A549 (cell line): Measurements from ENCODE around the gene ATP2C2. TPM values are rescaled to one million over a fixed set of nuclear protein-coding genes. Genes with fewer than 3 reads are reported as not detected.

ENCODE experiments used
- ATAC-seq, 2 experiments: fragments of 200-7000 bp in 1 of 2; fragments of >200 bp in 1 of 2; cut with Nextera tagmentation in 1 of 2; cut with Tn5 transposase in 1 of 2; 3 replicates each; pipeline versions ENCODE4 v1.8.0 to v1.9.1; 2018 to 2020; ENCODE audit warnings: mild to moderate bottlenecking in 1 of 2, moderate library complexity in 1 of 2
- CTCF ChIA-PET: fragments of 300-600 bp; sonication (Branson Sonifier 250); formaldehyde crosslinking; extraction: SDS; loops from one replicate; lab custom pipeline; 2021; ENCODE audit warnings: antibody characterized with exemption, inconsistent platforms; lab: Yijun Ruan, JAX
- POLR2A ChIA-PET: fragments of 350-600 bp; formaldehyde crosslinking; extraction: SDS; loops from one replicate; lab custom pipeline; 2021; ENCODE audit warnings: antibody characterized with exemption, inconsistent platforms; lab: Yijun Ruan, JAX
- DNase-seq, 2 experiments: peaks; one replicate each; pipeline versions ENCODE4 v3.0.0 to v3.0.0-alpha.2; 2011 to 2016; ENCODE audit warnings: low read depth in 1 of 2, low spot score in 1 of 2
- FAIRE-seq: peaks from 2 replicates; lab custom pipeline; 2011; peaks lifted over from hg19 to GRCh38; lab: Jason Lieb, UNC
- H3K27ac ChIP-seq, 2 experiments: fragments of >200 bp; sonication (Bioruptor Twin); formaldehyde crosslinking; 3 replicates each; pipeline ENCODE4 v1.5.1; 2016 to 2017
- H3K4me1 ChIP-seq: fragments of >200 bp; sonication (Bioruptor Twin); formaldehyde crosslinking; 3 replicates; pipeline ENCODE4 v1.6.1; 2016
- H3K4me2 ChIP-seq: fragments of >200 bp; sonication (Bioruptor Twin); formaldehyde crosslinking; 3 replicates; pipeline ENCODE4 v1.6.1; 2016
- H3K4me3 ChIP-seq: fragments of >200 bp; sonication (Bioruptor Twin); formaldehyde crosslinking; 3 replicates; pipeline ENCODE4 v1.5.1; 2016
- H3K9me3 ChIP-seq: fragments of >200 bp; sonication (Bioruptor Twin); formaldehyde crosslinking; 3 replicates; pipeline ENCODE4 v1.6.1; 2016
- CBX2 ChIP-seq: fragments of 200-600 bp; sonication (generic); IDR thresholded peaks from 2 replicates; pipeline ENCODE4 v1.6.1; 2016; ENCODE audit warnings: low read depth, mild to moderate bottlenecking, borderline replicate concordance
- CHD4 ChIP-seq: fragments of 200-600 bp; sonication (generic); IDR thresholded peaks from 2 replicates; pipeline ENCODE4 v1.6.1; 2016; ENCODE audit warnings: antibody characterized with exemption, mild to moderate bottlenecking, borderline replicate concordance
- FOSL2 ChIP-seq, 2 experiments: fragments of 450-650 bp in 1 of 2; fragments of >200 bp in 1 of 2; sonication (Bioruptor Twin) in 1 of 2; formaldehyde crosslinking; IDR thresholded peaks; 2 replicates each; pipeline versions ENCODE4 v1.5.0 to v1.6.1; 2016 to 2020; ENCODE audit warnings: mild to moderate bottlenecking in 1 of 2, moderate library complexity in 1 of 2
- HEYL ChIP-seq: fragments of 250-450 bp; sonication (Bioruptor Pico); IDR thresholded peaks from 2 replicates; pipeline ENCODE4 v1.8.0; 2021; ENCODE audit warnings: mild to moderate bottlenecking, moderate library complexity
- HOXA7 ChIP-seq: fragments of 250-450 bp; sonication (Bioruptor Pico); IDR thresholded peaks from 2 replicates; pipeline ENCODE4 v1.5.0; 2020; ENCODE audit warnings: mild to moderate bottlenecking, moderate library complexity
- HOXB13 ChIP-seq: fragments of 250-450 bp; sonication (Bioruptor Pico); IDR thresholded peaks from 2 replicates; pipeline ENCODE4 v1.5.0; 2020; ENCODE audit warnings: low read depth, mild to moderate bottlenecking, moderate library complexity
- HOXB5 ChIP-seq: fragments of 250-450 bp; sonication (Bioruptor Pico); IDR thresholded peaks from 2 replicates; pipeline ENCODE4 v1.5.0; 2020; ENCODE audit warnings: mild to moderate bottlenecking, moderate library complexity
- JUN ChIP-seq, 2 experiments: fragments of >200 bp; sonication (Bioruptor Twin); formaldehyde crosslinking; IDR thresholded peaks; 2 replicates in 1 of 2; 3 replicates in 1 of 2; pipeline ENCODE4 v1.6.1; 2016 to 2017
- JUNB ChIP-seq: fragments of >200 bp; sonication (Bioruptor Twin); formaldehyde crosslinking; IDR thresholded peaks from 2 replicates; pipeline ENCODE4 v1.6.1; 2016
- MAFK ChIP-seq: fragments of 450-650 bp; IDR thresholded peaks from 2 replicates; pipeline ENCODE4 v1.6.1; 2014; ENCODE audit not compliant: partially characterized antibody
- POLR2AphosphoS2 ChIP-seq: conservative IDR thresholded peaks from 2 replicates; pipeline ENCODE4 v1.6.1; 2012; ENCODE audit warnings: low read length, improper control_type of control experiment, inconsistent platforms
- RAD21 ChIP-seq, 2 experiments: fragments of >200 bp in 1 of 2; sonication (Bioruptor Twin) in 1 of 2; formaldehyde crosslinking in 1 of 2; IDR thresholded peaks in 1 of 2; conservative IDR thresholded peaks in 1 of 2; 2 replicates in 1 of 2; 3 replicates in 1 of 2; pipeline ENCODE4 v1.6.1; 2012 to 2018; ENCODE audit warnings: inconsistent platforms in 1 of 2
- TFCP2L1 ChIP-seq: fragments of 250-450 bp; sonication (Bioruptor Pico); IDR thresholded peaks from 2 replicates; pipeline ENCODE4 v1.5.0; 2021; ENCODE audit warnings: mild to moderate bottlenecking
- WGBS: methylation state at CpG from one replicate; pipeline ENCODE4 v1.1.6; 2017; ENCODE audit errors: missing lambda C conversion rate; 5-methylcytosine and 5-hydroxymethylcytosine counted together
- polyA plus RNA-seq, 4 experiments: library from polyadenylated mRNA; depleted of rRNA in 3 of 4; stranded (reverse); fragments of >200 nt; fragmentation: RNase III in 1 of 4; extraction: RNeasy Plus Mini Kit Qiagen cat#74134 plus additional on column Dnase treatment in 1 of 4; gene quantifications; 2 replicates in 3 of 4; 3 replicates in 1 of 4; pipeline ENCODE4 v1.2.3, GENCODE V29; 2011 to 2017
- TF ChIP-seq, protein P1 (sequence below): fragments of 250-450 bp; sonication (Bioruptor Pico); IDR thresholded peaks from 2 replicates; pipeline ENCODE4 v1.5.0; 2021; ENCODE audit warnings: mild to moderate bottlenecking, moderate library complexity, borderline replicate concordance
- TF ChIP-seq, protein P2 (sequence below): fragments of 200-600 bp; sonication (generic); IDR thresholded peaks from 2 replicates; pipeline ENCODE4 v1.6.1; 2016; ENCODE audit warnings: antibody characterized with exemption, mild to moderate bottlenecking, moderate library complexity
- TF ChIP-seq, protein P3 (sequence below): IDR thresholded peaks from 2 replicates; pipeline ENCODE4 v1.6.1; 2012

The ATP2C2 gene
- polyA plus RNA-seq, 2 of the 4 experiments (the other 2 are of a cell fraction): 0.14 to 0.17 TPM

DNA sequence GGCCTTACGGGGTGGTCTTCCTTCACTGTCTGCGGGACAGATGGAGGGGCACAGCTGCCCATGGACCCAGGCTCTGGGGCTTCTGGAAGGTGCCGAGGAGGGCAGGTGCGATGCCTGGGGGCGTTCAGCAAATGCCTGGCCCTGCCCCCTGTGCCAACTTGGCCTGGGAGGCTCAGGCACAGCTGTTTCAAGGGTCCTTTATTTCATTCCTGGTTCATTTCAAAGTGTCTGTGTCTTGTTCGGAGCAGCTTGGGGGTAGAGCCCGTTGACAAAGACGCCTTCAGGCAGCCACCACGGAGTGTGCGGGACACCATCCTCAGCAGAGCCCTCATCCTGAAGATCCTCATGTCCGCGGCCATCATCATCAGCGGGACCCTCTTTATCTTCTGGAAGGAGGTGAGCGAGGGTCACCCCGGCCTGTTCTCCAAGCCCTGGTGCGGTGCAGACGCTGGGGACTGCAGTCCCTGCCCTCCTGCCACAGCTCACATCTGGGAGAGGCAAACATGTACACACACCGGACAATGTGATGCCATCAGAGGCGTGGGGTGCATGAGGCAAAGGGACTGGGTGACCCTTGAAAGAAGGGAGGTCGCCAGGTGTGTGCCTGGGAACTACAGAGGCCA, 92.2 kb downstream of the ATP2C2 start:
- TF ChIP-seq TFCP2L1 (CRISPR knock-in tag) (no peak), FOSL2 (IDR thresholded peaks at IDR 0.05) (no peak), FOSL2 (CRISPR knock-in tag; IDR thresholded peaks at IDR 0.05) (no peak), HOXA7 (CRISPR knock-in tag) (no peak), JUNB (no peak), HOXB13 (CRISPR knock-in tag) (no peak), HOXB5 (no peak), POLR2AphosphoS2 (no peak), HEYL (no peak), CHD4 (no peak), JUN (IDR thresholded peaks at IDR 0.05) (no peak)
- TF ChIP-seq, protein P1, sequence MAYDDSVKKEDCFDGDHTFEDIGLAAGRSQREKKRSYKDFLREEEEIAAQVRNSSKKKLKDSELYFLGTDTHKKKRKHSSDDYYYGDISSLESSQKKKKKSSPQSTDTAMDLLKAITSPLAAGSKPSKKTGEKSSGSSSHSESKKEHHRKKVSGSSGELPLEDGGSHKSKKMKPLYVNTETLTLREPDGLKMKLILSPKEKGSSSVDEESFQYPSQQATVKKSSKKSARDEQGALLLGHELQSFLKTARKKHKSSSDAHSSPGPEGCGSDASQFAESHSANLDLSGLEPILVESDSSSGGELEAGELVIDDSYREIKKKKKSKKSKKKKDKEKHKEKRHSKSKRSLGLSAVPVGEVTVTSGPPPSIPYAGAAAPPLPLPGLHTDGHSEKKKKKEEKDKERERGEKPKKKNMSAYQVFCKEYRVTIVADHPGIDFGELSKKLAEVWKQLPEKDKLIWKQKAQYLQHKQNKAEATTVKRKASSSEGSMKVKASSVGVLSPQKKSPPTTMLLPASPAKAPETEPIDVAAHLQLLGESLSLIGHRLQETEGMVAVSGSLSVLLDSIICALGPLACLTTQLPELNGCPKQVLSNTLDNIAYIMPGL (CRISPR knock-in tag): no peak
- TF ChIP-seq, protein P2, sequence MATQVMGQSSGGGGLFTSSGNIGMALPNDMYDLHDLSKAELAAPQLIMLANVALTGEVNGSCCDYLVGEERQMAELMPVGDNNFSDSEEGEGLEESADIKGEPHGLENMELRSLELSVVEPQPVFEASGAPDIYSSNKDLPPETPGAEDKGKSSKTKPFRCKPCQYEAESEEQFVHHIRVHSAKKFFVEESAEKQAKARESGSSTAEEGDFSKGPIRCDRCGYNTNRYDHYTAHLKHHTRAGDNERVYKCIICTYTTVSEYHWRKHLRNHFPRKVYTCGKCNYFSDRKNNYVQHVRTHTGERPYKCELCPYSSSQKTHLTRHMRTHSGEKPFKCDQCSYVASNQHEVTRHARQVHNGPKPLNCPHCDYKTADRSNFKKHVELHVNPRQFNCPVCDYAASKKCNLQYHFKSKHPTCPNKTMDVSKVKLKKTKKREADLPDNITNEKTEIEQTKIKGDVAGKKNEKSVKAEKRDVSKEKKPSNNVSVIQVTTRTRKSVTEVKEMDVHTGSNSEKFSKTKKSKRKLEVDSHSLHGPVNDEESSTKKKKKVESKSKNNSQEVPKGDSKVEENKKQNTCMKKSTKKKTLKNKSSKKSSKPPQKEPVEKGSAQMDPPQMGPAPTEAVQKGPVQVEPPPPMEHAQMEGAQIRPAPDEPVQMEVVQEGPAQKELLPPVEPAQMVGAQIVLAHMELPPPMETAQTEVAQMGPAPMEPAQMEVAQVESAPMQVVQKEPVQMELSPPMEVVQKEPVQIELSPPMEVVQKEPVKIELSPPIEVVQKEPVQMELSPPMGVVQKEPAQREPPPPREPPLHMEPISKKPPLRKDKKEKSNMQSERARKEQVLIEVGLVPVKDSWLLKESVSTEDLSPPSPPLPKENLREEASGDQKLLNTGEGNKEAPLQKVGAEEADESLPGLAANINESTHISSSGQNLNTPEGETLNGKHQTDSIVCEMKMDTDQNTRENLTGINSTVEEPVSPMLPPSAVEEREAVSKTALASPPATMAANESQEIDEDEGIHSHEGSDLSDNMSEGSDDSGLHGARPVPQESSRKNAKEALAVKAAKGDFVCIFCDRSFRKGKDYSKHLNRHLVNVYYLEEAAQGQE: no peak
- no peak overlapping the region for H3K27ac ChIP-seq
- no peak for DNase-seq
- no peak overlapping the region for H3K4me3 ChIP-seq
- H3K4me1 ChIP-seq: no peaks in the 10 kb centered on the region
- FAIRE-seq: no peak
- WGBS: 87% methylated on average over 19 of the region's 20 CpGs
- ChIA-PET CTCF (interaction anchor here (1.0 to 2.8 kb wide), 3 partner anchors 24 to 183 kb away, joined by 3 to 13 read pairs (median 3); no protein-coding TSS in a partner anchor), POLR2A (no interaction called here)
- H3K9me3 ChIP-seq: no peaks in the 10 kb centered on the region
- H3K4me2 ChIP-seq: no peak overlapping the region
- ATAC-seq: no peak; a peak in 3 of 6 replicates

DNA sequence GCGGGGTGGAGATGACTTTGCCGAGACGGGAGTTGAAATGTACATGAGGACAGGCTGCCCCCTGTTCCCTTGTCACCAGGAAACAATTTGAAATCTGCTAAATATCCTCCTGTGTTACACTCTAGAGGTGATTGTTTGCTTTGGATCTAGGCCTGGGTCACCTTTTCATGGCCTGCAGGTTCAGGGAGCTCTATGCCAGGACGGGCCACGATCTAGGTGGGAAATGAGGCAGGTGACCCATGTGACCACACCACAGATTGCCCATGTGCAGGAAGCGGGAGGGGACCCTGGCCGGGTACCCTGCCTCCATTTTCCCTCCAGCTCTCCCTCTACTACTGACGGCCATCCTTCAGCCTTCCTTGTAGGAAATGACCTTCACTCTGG, 92.7 kb downstream of the ATP2C2 start:
- CTCF ChIA-PET: interaction anchor here (1.2 to 2.8 kb wide), 2 partner anchors 23 to 149 kb away, joined by 3 to 13 read pairs; no protein-coding TSS in a partner anchor
- no peak for ATAC-seq
- POLR2A ChIA-PET: no interaction called here
- Histone ChIP-seq H3K9me3 (no peaks in the 10 kb centered on the region), H3K27ac (no peak overlapping the region), H3K4me2 (no peak overlapping the region), H3K4me3 (no peak overlapping the region), H3K4me1 (no peaks in the 10 kb centered on the region)
- DNase-seq: no peak
- WGBS: 85% methylated on average over 8 of the region's 8 CpGs
- FAIRE-seq: no peak
- TF ChIP-seq, protein P3, sequence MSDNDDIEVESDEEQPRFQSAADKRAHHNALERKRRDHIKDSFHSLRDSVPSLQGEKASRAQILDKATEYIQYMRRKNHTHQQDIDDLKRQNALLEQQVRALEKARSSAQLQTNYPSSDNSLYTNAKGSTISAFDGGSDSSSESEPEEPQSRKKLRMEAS: no peak
- TF ChIP-seq HEYL (no peak), CBX2 (no peak), MAFK (no peak), RAD21 (conservative IDR thresholded peaks at IDR 0.05 in 1 of 2, IDR thresholded peaks at IDR 0.05 in 1 of 2) (no peak)
- TF ChIP-seq, protein P1 (CRISPR knock-in tag): no peak
